KMS-11 (cell line): Measurements from ENCODE around the gene CD99.

Experiments
- H2AFZ ChIP-seq: fragments of 200-600 bp; sonication (generic); 2 replicates; pipeline ENCODE4 v1.6.1; 2016; ENCODE audit warnings: antibody characterized with exemption, mixed run types, low read depth
- H3K27ac ChIP-seq: fragments of 200-600 bp; sonication (generic); 2 replicates; pipeline ENCODE4 v1.6.1; 2016; ENCODE audit warnings: mild to moderate bottlenecking, mixed run types
- H3K27me3 ChIP-seq: fragments of 200-600 bp; sonication (generic); 2 replicates; pipeline ENCODE4 v1.6.1; 2017; ENCODE audit warnings: mild to moderate bottlenecking, low read depth, mixed run types, moderate library complexity; ENCODE audit not compliant: insufficient read depth
- H3K36me3 ChIP-seq: fragments of 200-600 bp; sonication (generic); 2 replicates; pipeline ENCODE4 v1.6.1; 2017; ENCODE audit warnings: mild to moderate bottlenecking, mixed run types; ENCODE audit not compliant: insufficient read depth
- H3K4me1 ChIP-seq: fragments of 200-600 bp; sonication (generic); 2 replicates; pipeline ENCODE4 v1.6.1; 2016; ENCODE audit warnings: mild to moderate bottlenecking, low read depth, mixed run types; ENCODE audit not compliant: poor library complexity, severe bottlenecking
- H3K4me2 ChIP-seq: fragments of 200-600 bp; sonication (generic); 2 replicates; pipeline ENCODE4 v1.7.0; 2016; ENCODE audit warnings: mild to moderate bottlenecking, mixed run types
- H3K4me3 ChIP-seq: fragments of 200-600 bp; sonication (generic); IDR thresholded peaks from 2 replicates; pipeline ENCODE4 v1.6.1; 2017; ENCODE audit warnings: low read depth, low read length, mixed read lengths; ENCODE audit not compliant: insufficient read depth
- H3K79me2 ChIP-seq: fragments of 200-600 bp; sonication (generic); 2 replicates; pipeline ENCODE4 v1.6.1; 2016; ENCODE audit warnings: low read depth, mixed run types; ENCODE audit not compliant: insufficient read depth
- H3K9ac ChIP-seq: fragments of 200-600 bp; sonication (generic); 2 replicates; pipeline ENCODE4 v1.6.1; 2016; ENCODE audit warnings: mild to moderate bottlenecking, mixed run types
- H4K20me1 ChIP-seq: fragments of 200-600 bp; sonication (generic); 2 replicates; pipeline ENCODE4 v1.6.1; 2016; ENCODE audit warnings: mild to moderate bottlenecking, mixed run types; ENCODE audit not compliant: insufficient read depth
- TF ChIP-seq, protein P1 (sequence below): fragments of 200-600 bp; sonication (generic); conservative IDR thresholded peaks from 2 replicates; pipeline ENCODE4 v1.6.1; 2017; ENCODE audit warnings: low read depth, mild to moderate bottlenecking, antibody characterized with exemption, low read length, moderate library complexity, mixed read lengths

CD99 gene

DNA sequence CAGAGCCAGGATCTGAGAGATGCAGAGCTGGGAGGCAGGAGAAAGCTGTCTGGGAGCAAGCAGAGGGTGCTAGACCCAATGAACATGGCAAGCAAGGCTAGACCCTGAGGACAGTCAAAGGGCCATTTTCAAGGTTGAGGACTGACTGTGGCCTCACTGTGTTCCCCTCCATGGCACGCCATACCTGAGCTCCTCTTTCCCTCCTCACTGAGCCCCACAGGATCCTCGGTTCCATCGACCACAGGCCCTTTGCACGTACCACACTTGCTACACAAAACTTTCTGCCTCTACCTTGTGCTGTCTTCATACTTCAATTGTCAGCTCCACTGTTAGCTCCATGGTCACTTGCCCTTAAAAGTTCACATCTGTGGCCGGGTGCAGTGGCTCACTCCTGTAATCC is 45.5 kb upstream of the CD99 start:
- Histone ChIP-seq H3K27ac (no peak overlapping the region), H2AFZ (no peak overlapping the region), H3K4me3 (no peak overlapping the region), H3K27me3 (no peaks in the 10 kb centered on the region), H4K20me1 (no peaks in the 10 kb centered on the region), H3K36me3 (no peaks in the 10 kb centered on the region), H3K4me2 (no peak overlapping the region), H3K9ac (no peak overlapping the region), H3K79me2 (no peaks in the 10 kb centered on the region), H3K4me1 (no peaks in the 10 kb centered on the region)
- TF ChIP-seq, protein P1, sequence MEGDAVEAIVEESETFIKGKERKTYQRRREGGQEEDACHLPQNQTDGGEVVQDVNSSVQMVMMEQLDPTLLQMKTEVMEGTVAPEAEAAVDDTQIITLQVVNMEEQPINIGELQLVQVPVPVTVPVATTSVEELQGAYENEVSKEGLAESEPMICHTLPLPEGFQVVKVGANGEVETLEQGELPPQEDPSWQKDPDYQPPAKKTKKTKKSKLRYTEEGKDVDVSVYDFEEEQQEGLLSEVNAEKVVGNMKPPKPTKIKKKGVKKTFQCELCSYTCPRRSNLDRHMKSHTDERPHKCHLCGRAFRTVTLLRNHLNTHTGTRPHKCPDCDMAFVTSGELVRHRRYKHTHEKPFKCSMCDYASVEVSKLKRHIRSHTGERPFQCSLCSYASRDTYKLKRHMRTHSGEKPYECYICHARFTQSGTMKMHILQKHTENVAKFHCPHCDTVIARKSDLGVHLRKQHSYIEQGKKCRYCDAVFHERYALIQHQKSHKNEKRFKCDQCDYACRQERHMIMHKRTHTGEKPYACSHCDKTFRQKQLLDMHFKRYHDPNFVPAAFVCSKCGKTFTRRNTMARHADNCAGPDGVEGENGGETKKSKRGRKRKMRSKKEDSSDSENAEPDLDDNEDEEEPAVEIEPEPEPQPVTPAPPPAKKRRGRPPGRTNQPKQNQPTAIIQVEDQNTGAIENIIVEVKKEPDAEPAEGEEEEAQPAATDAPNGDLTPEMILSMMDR: no peak

DNA sequence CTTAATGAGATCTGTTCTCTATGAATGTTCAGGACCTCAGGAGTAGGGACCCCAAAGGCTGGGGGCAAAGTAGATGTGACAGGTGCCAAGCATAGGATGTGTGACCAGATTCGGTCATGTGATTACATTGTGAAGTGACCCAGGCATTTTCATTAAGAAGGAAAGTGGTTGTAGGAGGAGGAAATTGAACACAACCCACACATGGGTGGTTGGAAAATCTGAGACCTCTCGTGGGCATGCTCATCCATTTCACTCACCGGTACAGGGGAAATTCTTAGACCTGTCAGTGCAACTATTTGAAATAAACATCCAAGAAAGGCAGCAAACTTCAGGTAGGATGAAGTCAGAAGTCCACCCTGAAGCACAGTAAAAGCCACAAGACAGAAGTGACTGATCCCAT is 43.5 kb upstream of the CD99 start:
- no peaks in the 10 kb centered on the region for H4K20me1 ChIP-seq
- no peak overlapping the region for H3K4me2 ChIP-seq
- H3K4me1 ChIP-seq: no peaks in the 10 kb centered on the region
- no peak overlapping the region for H2AFZ ChIP-seq
- no peaks in the 10 kb centered on the region for H3K79me2 ChIP-seq
- H3K9ac ChIP-seq: no peak overlapping the region
- H3K4me3 ChIP-seq: no peak overlapping the region
- no peak overlapping the region for H3K27ac ChIP-seq
- H3K27me3 ChIP-seq: no peaks in the 10 kb centered on the region
- no peaks in the 10 kb centered on the region for H3K36me3 ChIP-seq
- TF ChIP-seq, protein P1: no peak

DNA sequence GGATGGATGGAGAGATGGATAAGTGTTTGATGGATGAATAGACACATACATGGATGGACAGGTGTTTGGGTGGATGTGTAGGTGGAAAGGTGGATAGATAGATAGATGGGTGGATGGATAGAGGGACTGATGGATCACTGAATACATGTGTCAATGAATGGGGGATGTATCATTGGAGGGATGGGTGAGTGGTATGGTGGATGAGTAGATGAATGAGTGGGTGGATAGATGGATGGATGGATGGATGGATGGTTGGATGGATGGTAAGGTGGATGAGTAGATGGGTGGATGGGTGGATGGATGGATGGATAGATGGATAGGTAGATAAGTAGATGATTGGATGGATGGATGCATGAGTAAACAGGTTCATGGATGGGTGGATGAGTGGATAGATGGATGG is 41.1 kb upstream of the CD99 start:
- Histone ChIP-seq H3K36me3 (no peaks in the 10 kb centered on the region), H3K79me2 (no peaks in the 10 kb centered on the region), H3K27ac (no peak overlapping the region), H3K4me2 (no peak overlapping the region), H4K20me1 (no peaks in the 10 kb centered on the region), H3K4me1 (no peaks in the 10 kb centered on the region), H2AFZ (no peak overlapping the region), H3K4me3 (no peak overlapping the region), H3K27me3 (no peaks in the 10 kb centered on the region), H3K9ac (no peak overlapping the region)
- TF ChIP-seq, protein P1: no peak

DNA sequence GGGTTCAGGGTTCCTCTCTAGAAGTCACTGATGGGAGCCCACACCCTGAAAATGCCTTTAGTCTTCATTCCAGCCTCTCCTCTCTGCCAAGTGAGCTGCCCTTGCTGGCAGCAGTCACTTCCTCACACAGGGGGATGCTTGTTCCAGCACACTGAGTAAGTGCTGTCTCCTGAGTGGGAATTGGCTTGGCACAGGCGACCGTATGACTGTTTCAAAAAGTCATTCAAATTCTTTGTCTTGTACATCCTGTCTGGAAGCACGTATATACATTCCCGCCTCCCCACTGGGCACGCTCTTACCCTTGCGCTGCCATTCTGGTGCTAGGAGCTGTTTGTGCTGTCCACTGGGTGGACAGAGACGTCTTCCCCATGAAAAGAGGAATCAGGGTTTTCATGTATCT is 40.2 kb upstream of the CD99 start:
- H3K27me3 ChIP-seq: no peaks in the 10 kb centered on the region
- H3K4me2 ChIP-seq: no peak overlapping the region
- no peak overlapping the region for H2AFZ ChIP-seq
- H4K20me1 ChIP-seq: no peaks in the 10 kb centered on the region
- H3K79me2 ChIP-seq: no peaks in the 10 kb centered on the region
- no peaks in the 10 kb centered on the region for H3K4me1 ChIP-seq
- TF ChIP-seq, protein P1: no peak
- H3K4me3 ChIP-seq: no peak overlapping the region
- H3K36me3 ChIP-seq: no peaks in the 10 kb centered on the region
- H3K27ac ChIP-seq: no peak overlapping the region
- H3K9ac ChIP-seq: no peak overlapping the region

DNA sequence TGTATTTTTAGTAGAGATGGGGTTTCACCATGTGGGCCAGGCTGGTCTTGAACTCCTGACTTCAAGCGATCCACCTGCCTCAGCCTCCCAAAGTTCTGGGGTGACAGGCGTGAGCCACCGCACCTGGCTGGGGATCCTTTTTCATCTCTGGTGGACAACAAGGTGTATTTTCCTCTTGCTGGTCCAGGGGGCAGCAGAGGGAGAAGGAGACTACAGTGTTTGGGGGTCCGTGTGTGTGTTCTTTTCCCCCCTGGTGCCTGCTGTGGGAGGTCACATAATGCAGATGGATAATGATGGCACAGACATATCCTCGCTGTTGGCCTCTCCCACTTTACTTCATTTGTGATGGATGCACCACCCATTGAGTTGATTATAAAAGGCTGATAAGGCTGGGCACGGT is 39.0 kb upstream of the CD99 start:
- H3K9ac ChIP-seq: no peak overlapping the region
- no peaks in the 10 kb centered on the region for H3K36me3 ChIP-seq
- H3K4me2 ChIP-seq: no peak overlapping the region
- H3K27me3 ChIP-seq: no peaks in the 10 kb centered on the region
- TF ChIP-seq, protein P1: no peak
- no peak overlapping the region for H3K4me3 ChIP-seq
- H3K27ac ChIP-seq: no peak overlapping the region
- H3K4me1 ChIP-seq: no peaks in the 10 kb centered on the region
- H4K20me1 ChIP-seq: no peaks in the 10 kb centered on the region
- H3K79me2 ChIP-seq: no peaks in the 10 kb centered on the region
- no peak overlapping the region for H2AFZ ChIP-seq
